ENCODE measurements around the gene CTNND2. TPM values are rescaled to one million over a fixed set of nuclear protein-coding genes. Genes with fewer than 3 reads are reported as not detected.

The CTNND2 gene
- total RNA-seq, 1 donor from 2014 or later: 40.0 TPM

DNA sequence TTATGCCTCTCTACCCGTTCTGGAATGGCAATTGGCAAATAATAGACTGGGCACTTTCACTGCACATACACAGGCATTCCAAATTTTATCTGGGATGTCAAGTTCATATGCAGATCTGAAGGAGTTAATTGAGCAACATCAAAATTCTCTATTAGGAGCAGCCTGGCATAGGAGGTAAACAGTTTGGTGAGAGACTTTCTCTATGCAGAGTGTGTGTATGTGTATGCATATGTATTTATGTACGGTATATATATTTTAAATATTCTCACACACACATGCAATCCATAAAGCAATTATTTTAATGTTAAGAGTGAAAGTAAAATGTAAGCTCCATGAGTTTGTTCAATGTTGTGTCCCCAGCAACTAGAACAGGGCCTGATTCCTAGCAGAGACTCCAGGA, 517.8 kb downstream of the CTNND2 start:
- Mint-ChIP-seq H3K9me3 (peaks cover 2% of the 10 kb centered on the region), H3K27me3 (ENCODE audit: low read depth) (peaks cover 56% of the 10 kb centered on the region), H3K27ac (ENCODE audit: unreplicated experiment) (no peak overlapping the region), H3K36me3 (ENCODE audit: low read depth) (peaks cover 3% of the 10 kb centered on the region), H3K4me3 (peak overlapping the region; percentile 80), H3K4me1 (peaks cover 24% of the 10 kb centered on the region)
- DNase-seq (ENCODE audit: low read depth, low spot score): no peak
- TF ChIP-seq, protein P1, sequence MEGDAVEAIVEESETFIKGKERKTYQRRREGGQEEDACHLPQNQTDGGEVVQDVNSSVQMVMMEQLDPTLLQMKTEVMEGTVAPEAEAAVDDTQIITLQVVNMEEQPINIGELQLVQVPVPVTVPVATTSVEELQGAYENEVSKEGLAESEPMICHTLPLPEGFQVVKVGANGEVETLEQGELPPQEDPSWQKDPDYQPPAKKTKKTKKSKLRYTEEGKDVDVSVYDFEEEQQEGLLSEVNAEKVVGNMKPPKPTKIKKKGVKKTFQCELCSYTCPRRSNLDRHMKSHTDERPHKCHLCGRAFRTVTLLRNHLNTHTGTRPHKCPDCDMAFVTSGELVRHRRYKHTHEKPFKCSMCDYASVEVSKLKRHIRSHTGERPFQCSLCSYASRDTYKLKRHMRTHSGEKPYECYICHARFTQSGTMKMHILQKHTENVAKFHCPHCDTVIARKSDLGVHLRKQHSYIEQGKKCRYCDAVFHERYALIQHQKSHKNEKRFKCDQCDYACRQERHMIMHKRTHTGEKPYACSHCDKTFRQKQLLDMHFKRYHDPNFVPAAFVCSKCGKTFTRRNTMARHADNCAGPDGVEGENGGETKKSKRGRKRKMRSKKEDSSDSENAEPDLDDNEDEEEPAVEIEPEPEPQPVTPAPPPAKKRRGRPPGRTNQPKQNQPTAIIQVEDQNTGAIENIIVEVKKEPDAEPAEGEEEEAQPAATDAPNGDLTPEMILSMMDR (conservative IDR thresholded peaks at IDR 0.05): no peak

DNA sequence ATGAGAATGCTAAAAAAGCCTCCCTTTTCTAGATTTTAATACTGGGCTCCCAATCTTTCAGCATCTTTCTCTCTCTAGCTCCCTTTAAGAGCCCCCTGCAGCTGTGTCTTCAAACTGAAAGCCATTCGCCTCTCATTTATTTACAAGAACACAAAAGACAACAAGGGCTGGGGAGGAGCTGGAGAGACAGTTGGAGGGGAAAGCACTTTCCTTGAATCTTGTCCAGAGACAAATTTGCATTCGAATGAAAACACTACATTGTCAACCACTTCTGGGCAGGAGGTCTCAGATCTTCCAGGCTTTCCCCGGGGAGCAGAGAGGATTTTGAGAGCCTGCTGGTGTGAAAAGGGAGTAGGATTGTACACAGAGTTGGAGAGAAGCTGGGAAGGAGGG, 518.3 kb downstream of the CTNND2 start:
- TF ChIP-seq, protein P1 (conservative IDR thresholded peaks at IDR 0.05): no peak
- H3K4me3 Mint-ChIP-seq: peak overlapping the region; percentile 80
- H3K27ac Mint-ChIP-seq (ENCODE audit: unreplicated experiment): no peak overlapping the region
- DNase-seq (ENCODE audit: low read depth, low spot score): no peak
- H3K9me3 Mint-ChIP-seq: peaks cover 2% of the 10 kb centered on the region
- peaks cover 5% of the 10 kb centered on the region for H3K36me3 Mint-ChIP-seq (ENCODE audit: low read depth)
- peaks cover 24% of the 10 kb centered on the region for H3K4me1 Mint-ChIP-seq
- peaks cover 57% of the 10 kb centered on the region for H3K27me3 Mint-ChIP-seq (ENCODE audit: low read depth)

DNA sequence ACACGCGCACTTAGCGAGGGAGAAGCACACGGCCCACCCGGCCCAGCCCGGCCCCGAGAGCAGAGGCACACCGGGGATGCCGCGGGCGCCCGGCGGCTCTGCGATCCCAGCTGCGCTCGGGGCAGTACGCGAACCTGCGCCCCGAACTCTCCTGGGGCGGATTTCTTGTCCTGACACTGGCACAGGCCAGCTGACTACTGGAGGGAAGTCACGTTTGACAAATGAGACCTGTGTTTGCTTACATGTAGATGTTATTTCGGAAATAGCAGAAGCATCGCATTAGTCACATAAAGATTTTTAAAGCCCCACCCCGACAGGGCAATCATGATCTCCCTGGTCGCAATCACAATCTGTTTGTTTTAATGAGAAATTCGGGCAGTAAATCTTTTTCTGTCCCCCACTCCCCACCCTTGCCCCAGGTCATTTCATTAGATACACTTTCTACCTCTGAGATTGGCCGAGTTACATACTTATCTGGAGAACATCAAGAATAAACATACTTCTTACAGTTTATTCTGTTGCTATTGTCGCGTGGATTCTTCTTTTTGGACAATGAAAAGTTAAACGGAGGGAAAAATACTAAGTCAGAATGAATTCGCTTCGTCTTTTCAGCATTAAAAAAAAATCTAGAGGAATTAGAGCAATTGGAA, 518.9 kb downstream of the CTNND2 start:
- peaks cover 2% of the 10 kb centered on the region for H3K9me3 Mint-ChIP-seq
- H3K27me3 Mint-ChIP-seq (ENCODE audit: low read depth): peaks cover 57% of the 10 kb centered on the region
- peaks cover 9% of the 10 kb centered on the region for H3K36me3 Mint-ChIP-seq (ENCODE audit: low read depth)
- DNase-seq (ENCODE audit: low read depth, low spot score): no peak
- H3K27ac Mint-ChIP-seq (ENCODE audit: unreplicated experiment): no peak overlapping the region
- peak overlapping the region; percentile 80 for H3K4me3 Mint-ChIP-seq
- TF ChIP-seq, protein P1 (conservative IDR thresholded peaks at IDR 0.05): no peak
- peaks cover 24% of the 10 kb centered on the region for H3K4me1 Mint-ChIP-seq

DNA sequence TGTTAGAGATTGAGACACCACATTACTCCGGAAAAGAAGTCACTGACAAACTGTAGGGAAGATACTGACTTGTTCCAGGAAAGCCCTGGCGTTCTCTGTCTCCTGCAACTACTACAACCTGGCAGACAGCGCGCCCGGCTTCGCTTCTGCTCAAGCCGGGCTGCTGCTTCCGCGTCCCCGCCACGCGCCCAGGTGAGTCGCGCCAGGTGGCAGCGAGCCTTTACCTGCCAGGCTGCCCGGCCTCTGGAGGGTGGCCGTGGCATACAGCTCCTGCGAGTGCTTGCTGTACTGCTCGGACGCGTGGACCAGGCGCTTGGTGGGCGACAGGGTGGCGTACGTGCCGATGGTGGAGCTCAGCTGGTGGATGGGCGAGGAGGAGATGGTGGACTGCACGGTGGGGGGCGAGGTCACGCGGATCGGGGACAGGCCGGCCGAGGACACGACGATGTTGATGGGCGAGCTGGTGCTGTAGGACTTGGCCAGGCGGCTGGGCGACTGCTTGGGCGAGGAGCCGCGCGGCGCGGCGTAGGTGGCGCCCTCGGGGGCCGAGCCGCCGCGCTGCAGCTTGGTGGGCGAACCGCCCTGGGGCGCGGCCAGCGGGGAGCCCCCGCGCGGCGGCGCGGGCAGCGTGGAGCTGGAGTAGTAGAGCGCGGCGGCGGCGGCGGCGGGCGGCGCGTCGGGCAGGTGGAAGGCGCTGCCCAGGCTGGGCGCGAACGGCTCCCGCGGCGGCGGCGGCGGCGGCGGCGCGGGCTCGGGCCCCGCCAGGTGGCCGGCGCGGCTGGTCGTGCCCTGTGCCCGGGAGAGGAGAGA, 519.6 kb downstream of the CTNND2 start:
- Mint-ChIP-seq H3K27me3 (ENCODE audit: low read depth) (peaks cover 58% of the 10 kb centered on the region), H3K9me3 (peaks cover 2% of the 10 kb centered on the region), H3K27ac (ENCODE audit: unreplicated experiment) (no peak overlapping the region), H3K4me3 (peak overlapping the region; percentile 85), H3K36me3 (ENCODE audit: low read depth) (peaks cover 13% of the 10 kb centered on the region), H3K4me1 (peaks cover 24% of the 10 kb centered on the region)
- DNase-seq (ENCODE audit: low read depth, low spot score): peak; percentile 8
- TF ChIP-seq, protein P1 (conservative IDR thresholded peaks at IDR 0.05): peak; percentile 29

DNA sequence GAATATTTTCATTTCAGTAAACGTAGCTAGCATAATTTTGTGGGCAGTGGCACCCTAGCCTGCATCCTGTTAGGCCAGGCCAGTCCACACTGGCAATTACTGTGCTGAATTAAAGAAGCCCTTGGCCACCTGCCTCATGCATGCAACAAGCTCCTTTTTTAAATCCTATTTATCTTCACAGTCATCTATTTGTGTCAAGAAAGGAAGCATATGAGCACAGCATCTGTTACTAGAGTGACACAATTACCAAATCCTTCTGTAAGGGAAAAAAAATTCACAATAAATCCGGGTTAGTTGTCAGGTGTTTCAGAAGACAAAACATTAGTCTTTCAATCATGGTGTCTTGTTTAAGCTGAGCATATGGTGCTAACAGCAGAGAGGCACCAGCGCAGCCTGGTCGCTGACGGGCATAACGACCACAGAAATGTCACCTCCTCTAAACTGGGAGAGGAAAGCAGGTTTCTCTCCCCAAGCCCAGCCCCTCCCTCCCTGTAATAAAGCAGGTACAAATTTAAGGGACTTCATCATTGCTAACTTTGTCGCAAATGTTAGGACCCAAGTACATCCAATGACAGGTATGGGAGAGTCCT, 520.6 kb downstream of the CTNND2 start:
- Mint-ChIP-seq H3K27ac (ENCODE audit: unreplicated experiment) (no peak overlapping the region), H3K9me3 (peaks cover 2% of the 10 kb centered on the region), H3K27me3 (ENCODE audit: low read depth) (peaks cover 52% of the 10 kb centered on the region), H3K4me3 (peak overlapping the region; percentile 85), H3K36me3 (ENCODE audit: low read depth) (peaks cover 14% of the 10 kb centered on the region), H3K4me1 (peaks cover 24% of the 10 kb centered on the region)
- TF ChIP-seq, protein P1 (conservative IDR thresholded peaks at IDR 0.05): no peak
- no peak for DNase-seq (ENCODE audit: low read depth, low spot score)
